Duodenal mucosa (tissue), 2 donors: ENCODE data around the gene CCR9.

ENCODE experiments used
- H3K27ac ChIP-seq: one replicate; pipeline ENCODE4 v1.7.0; 2013; ENCODE audit warnings: low read depth, low read length
- H3K27me3 ChIP-seq, 2 donors: one replicate each; pipeline ENCODE4 v1.7.0; 2013; ENCODE audit warnings: low read length in 2 of 2, control low read depth in 1 of 2; ENCODE audit not compliant: insufficient read depth in 2 of 2, control insufficient read depth in 1 of 2
- H3K36me3 ChIP-seq, 2 donors: one replicate each; pipeline ENCODE4 v1.7.0; 2013; ENCODE audit warnings: low read length in 2 of 2, control low read depth in 1 of 2; ENCODE audit not compliant: insufficient read depth in 2 of 2, control insufficient read depth in 1 of 2
- H3K4me1 ChIP-seq, 2 donors: one replicate each; pipeline ENCODE4 v1.7.0; 2013; ENCODE audit warnings: low read length in 2 of 2, control low read depth in 1 of 2; ENCODE audit not compliant: insufficient read depth in 2 of 2, control insufficient read depth in 1 of 2
- H3K4me3 ChIP-seq, 2 donors: one replicate each; pipeline ENCODE4 v1.7.0; 2013; ENCODE audit warnings: low read length in 2 of 2, low read depth in 1 of 2
- H3K9ac ChIP-seq, 2 donors: one replicate each; pipeline ENCODE4 v1.7.0; 2013; ENCODE audit warnings: low read length in 2 of 2, low read depth in 1 of 2
- H3K9me3 ChIP-seq, 2 donors: one replicate each; pipeline ENCODE4 v1.7.0; 2013; ENCODE audit warnings: low read length in 2 of 2, control low read depth in 1 of 2; ENCODE audit not compliant: control insufficient read depth in 1 of 2

CCR9 gene

GRCh38 chr3:45906681-45907407 lies 20.5 kb downstream of the CCR9 start:
- peaks cover 14 to 20% of the 10 kb centered on the region in 2 donors for H3K4me1 ChIP-seq
- H3K36me3 ChIP-seq = no peaks in the 10 kb centered on the region
- H3K9ac ChIP-seq = no peak overlapping the region
- H3K27me3 ChIP-seq = no peaks in the 10 kb centered on the region
- no peaks in the 10 kb centered on the region for H3K9me3 ChIP-seq
- no peak overlapping the region for H3K4me3 ChIP-seq
- H3K27ac ChIP-seq = no peak overlapping the region

DNA sequence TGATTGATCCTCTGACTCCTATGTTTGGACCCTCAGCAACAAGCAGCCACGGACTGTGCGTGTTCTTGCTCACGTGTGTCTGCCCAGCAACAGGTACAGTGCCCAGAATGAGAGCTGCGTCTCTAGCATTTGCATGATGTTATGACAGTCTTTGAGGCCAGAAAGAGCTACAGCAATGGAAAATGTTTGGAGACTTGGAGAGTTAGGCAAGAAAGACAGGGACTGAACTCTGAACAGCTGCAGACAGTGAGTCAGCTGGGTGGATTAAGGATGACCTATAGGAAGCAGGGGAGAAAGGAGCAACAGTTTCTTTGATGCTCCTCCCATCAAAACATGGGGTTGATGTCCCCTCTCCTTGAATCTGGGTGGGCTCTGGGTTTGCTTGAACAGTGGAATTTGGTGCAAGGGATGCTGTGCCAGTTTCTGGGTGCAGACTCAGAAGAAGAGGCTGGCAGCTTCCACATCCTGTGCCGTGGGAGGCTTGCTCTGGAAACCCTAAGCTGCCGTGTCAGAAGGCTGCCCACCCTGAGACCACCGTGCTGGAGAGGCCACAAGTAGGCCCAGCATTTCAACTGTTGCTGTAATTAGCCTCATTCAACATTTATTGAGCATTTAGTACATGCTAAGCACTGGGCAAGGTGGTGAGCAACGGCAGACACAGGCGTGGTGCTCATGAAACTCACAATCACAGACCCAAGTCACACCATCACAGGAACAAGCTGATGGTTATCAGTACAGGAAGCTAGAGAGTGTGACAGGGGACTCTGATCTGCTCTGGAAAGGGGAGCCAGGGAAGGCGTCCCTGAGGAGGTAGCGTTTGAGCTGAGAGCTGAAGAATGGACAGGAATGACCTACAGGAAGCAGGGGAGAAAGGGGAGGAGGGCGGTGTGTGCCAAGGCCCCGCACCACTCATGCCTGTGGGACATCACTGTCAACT lies 21.7 kb downstream of the CCR9 start:
- Histone ChIP-seq H3K27me3 (no peaks in the 10 kb centered on the region), H3K4me3 (no peak overlapping the region), H3K9me3 (no peaks in the 10 kb centered on the region), H3K36me3 (no peaks in the 10 kb centered on the region), H3K27ac (no peak overlapping the region), H3K9ac (no peak overlapping the region), H3K4me1 (peaks cover 14 to 20% of the 10 kb centered on the region in 2 donors)

- H3K4me3 ChIP-seq = no peak overlapping the region
- H3K9ac ChIP-seq = no peak overlapping the region
- no peaks in the 10 kb centered on the region for H3K36me3 ChIP-seq
- H3K27ac ChIP-seq = no peak overlapping the region
- H3K4me1 ChIP-seq = peaks cover 14 to 20% of the 10 kb centered on the region in 2 donors
- no peaks in the 10 kb centered on the region for H3K9me3 ChIP-seq
- H3K27me3 ChIP-seq = no peaks in the 10 kb centered on the region
These were observed 22.4 kb downstream of the CCR9 start for GRCh38 chr3:45908761-45909160.

DNA sequence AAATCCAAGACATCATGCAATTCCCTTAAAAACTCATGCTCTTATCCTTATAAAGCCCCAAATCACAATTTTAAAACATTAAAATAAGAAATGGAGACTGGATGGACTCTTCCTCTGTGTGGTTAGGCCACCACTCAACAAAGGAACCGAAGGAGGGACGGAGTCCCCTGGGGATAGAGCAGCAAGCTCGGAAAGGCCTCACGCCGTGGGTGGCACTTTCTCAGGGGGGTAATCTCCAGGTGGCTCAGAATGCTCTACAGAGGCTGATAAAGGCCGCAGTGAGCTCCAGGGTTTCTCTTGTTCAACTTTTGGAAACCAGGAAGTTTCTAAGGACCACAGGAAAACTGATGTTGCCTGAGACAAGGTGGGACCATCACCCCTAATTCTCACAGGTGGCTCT lies 23.2 kb downstream of the CCR9 start:
- no peak overlapping the region for H3K9ac ChIP-seq
- H3K4me1 ChIP-seq = peaks cover 14 to 20% of the 10 kb centered on the region in 2 donors
- H3K27me3 ChIP-seq = no peaks in the 10 kb centered on the region
- H3K4me3 ChIP-seq = no peak overlapping the region
- no peaks in the 10 kb centered on the region for H3K9me3 ChIP-seq
- H3K36me3 ChIP-seq = no peaks in the 10 kb centered on the region
- no peak overlapping the region for H3K27ac ChIP-seq

GRCh38 chr3:45910892-45911291 lies 24.5 kb downstream of the CCR9 start:
- H3K36me3 ChIP-seq = no peaks in the 10 kb centered on the region
- H3K9ac ChIP-seq = no peak overlapping the region

DNA sequence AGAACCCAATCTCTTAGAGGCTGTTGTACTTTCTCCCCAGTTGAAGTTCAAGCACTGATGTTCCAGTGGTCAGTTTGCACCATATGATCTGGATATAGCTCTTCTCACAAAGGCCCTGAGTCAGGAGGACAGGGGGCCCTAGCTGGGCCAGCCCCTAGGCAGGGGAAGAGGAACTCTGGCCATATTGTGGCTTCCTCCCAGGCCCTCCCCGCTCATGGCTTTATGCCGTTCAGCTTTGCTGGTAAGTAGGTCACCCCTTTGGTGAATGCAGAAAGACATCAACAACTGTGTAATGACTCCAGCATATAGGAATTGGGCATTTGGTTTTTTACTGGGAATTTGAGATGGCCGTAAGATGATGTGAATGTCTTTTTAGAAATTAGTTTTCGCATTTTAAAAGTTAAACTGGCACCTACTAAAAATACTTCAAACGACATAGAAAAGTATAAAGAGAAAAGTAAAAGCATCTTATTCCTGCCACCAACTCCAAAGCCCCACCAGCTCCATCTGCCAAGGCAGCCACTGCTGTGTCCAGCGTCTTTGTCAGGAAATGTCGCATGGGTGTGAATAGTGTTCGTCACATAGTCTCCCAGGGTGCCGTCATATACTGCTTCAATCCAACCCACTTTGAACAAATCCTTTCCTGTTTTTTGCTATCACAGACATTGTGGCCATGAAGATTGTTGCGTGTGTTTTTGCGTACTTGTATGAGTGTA lies 25.3 kb downstream of the CCR9 start:
- no peaks in the 10 kb centered on the region for H3K9me3 ChIP-seq
- H3K4me3 ChIP-seq = no peak overlapping the region
- no peaks in the 10 kb centered on the region for H3K27me3 ChIP-seq
- H3K27ac ChIP-seq = no peak overlapping the region
- H3K36me3 ChIP-seq = no peaks in the 10 kb centered on the region
- peaks cover 19 to 27% of the 10 kb centered on the region in 2 donors for H3K4me1 ChIP-seq
- H3K9ac ChIP-seq = no peak overlapping the region

More at GRCh38 chr3:45910892-45911291, 24.5 kb downstream of the CCR9 start:
- Histone ChIP-seq H3K27me3 (no peaks in the 10 kb centered on the region), H3K4me1 (peaks cover 14 to 20% of the 10 kb centered on the region in 2 donors), H3K27ac (no peak overlapping the region), H3K4me3 (no peak overlapping the region), H3K9me3 (no peaks in the 10 kb centered on the region)

DNA sequence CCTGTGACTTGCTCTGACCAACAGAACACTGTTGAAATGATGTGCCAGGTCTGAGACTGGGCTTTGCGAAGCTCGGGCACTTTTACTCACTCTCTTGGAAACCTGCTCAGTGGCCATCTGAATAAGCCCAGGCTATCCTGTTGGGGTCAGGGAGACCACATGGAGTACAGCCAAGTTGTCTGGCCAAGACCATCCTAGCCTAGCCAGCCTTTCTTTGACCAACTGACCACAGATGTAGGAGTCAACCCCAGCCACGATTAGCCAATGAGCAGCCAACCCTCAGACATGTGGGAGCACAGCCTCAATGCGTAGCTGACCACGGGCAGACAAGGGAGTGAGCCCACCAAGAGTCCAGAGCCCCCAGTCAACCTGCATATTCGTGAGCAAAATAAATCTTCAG lies 26.1 kb downstream of the CCR9 start:
- H3K9me3 ChIP-seq = no peaks in the 10 kb centered on the region

GRCh38 chr3:45914362-45915058 lies 28.2 kb downstream of the CCR9 start:
- no peak overlapping the region for H3K27ac ChIP-seq
- H3K9ac ChIP-seq = peak overlapping the region in 1 of 2 donors; percentile 10
- H3K27me3 ChIP-seq = no peaks in the 10 kb centered on the region
- H3K4me1 ChIP-seq = peaks cover 5 to 14% of the 10 kb centered on the region in 2 donors
- H3K36me3 ChIP-seq = peaks cover 0 to 13% of the 10 kb centered on the region in 2 donors
- peak overlapping the region in 1 of 2 donors; percentile 48 for H3K4me3 ChIP-seq
- H3K9me3 ChIP-seq = no peaks in the 10 kb centered on the region

More for the DNA sequence above, 26.1 kb downstream of the CCR9 start:
- Histone ChIP-seq H3K9ac (no peak overlapping the region), H3K27ac (no peak overlapping the region), H3K27me3 (no peaks in the 10 kb centered on the region), H3K4me3 (no peak overlapping the region), H3K36me3 (no peaks in the 10 kb centered on the region), H3K4me1 (peaks cover 12 to 24% of the 10 kb centered on the region in 2 donors)

- H3K4me3 ChIP-seq = peak overlapping the region; percentile 40 to 48
- no peaks in the 10 kb centered on the region for H3K9me3 ChIP-seq
- peaks cover 5 to 14% of the 10 kb centered on the region in 2 donors for H3K4me1 ChIP-seq
- H3K27me3 ChIP-seq = no peaks in the 10 kb centered on the region
- peaks cover 4 to 18% of the 10 kb centered on the region in 2 donors for H3K36me3 ChIP-seq
- no peak overlapping the region for H3K27ac ChIP-seq
- H3K9ac ChIP-seq = peak overlapping the region in 1 of 2 donors; percentile 10
These were observed 28.7 kb downstream of the CCR9 start for GRCh38 chr3:45915059-45915439.
